Lower leg skin (tissue), 3 donors: ENCODE data around the gene LRRC32.

Experiments used
- CTCF ChIP-seq, 3 donors: fragments of 450-650 bp; IDR thresholded peaks; one replicate each; pipeline ENCODE4 v1.5.1; 2016; ENCODE audit warnings: antibody characterized with exemption in 3 of 3, mild to moderate bottlenecking in 3 of 3, moderate library complexity in 2 of 3
- POLR2A ChIP-seq, 2 donors: fragments of 450-650 bp; IDR thresholded peaks; one replicate each; pipeline ENCODE4 v1.6.1; 2016 to 2017; ENCODE audit warnings: antibody characterized with exemption in 2 of 2, mild to moderate bottlenecking in 1 of 2, moderate library complexity in 1 of 2

GRCh38 chr11:76622493-76623094 is 48.0 kb downstream of the LRRC32 start:
- TF ChIP-seq CTCF (IDR thresholded peaks at IDR 0.05) (no peak), POLR2A (IDR thresholded peaks at IDR 0.05) (no peak)
